ENCODE results near the gene SLC31A1.

Gene SLC31A1

DNA sequence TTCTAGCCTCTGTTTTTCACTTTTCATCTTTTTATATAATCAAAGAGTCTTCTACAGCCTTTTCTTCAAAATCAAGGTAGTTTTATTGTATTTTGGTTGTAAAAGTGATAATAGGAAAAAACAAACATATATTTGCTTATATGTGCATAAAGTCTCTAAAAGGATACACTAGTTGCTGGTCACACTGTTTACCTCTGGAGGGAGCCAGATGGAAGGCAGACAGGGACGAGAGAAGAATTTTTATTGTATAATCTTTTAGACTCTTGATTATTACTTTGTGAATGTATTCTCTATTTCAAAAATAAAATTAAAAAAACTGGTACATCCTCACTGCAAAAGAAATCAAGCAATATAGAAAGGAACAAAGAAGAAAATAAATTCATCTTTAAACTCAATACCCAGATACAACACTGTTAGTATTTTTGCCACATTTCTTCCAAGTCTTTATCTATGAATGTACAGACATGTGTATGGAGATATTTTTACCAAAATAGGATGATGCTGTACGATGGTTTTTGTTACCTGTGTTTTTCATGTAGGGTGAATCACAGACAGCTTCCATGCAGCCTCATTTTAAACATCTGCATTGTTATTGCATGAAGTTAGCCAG, 88.0 kb downstream of the SLC31A1 start:
- no peak for DNase-seq

DNA sequence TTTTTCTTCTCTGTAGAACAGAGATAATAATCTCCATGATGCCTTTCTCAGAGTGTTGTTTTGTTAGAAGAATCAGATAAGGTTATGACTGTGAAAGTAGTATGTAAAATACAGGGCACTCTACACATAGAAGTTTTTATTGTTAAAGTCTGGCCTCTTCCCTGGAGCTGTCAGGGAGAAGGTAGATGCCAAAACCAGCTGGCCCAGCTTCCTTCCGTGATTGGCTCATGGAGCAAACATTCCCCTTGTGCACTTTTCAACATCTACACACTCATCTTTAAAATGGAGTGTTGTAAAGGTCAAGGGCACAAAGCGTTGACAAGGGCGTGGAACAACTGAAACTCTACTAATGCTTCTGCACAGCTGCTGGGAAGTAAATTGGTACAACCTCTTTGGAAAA, 89.2 kb downstream of the SLC31A1 start:
- DNase-seq, result no peak

DNA sequence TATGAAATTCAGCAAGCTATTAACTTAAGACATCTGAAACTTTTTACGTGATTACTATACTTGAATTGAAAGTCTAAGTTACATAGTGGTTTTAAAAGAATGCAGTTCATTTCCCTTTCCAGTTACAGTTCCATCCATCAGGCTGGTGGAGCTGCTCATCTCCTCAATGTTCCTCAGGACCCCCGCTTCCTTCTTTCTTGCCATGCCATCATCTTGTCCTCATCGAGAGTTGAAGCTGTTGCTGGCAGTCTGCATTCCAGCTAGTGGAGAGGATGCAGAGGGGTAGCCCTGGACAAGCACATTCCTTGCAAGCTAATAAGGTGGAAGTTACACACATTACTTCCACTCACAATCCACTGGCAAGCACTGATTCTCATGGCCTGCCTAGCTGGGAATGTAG, 90.6 kb downstream of the SLC31A1 start:
- no peak for DNase-seq

DNA sequence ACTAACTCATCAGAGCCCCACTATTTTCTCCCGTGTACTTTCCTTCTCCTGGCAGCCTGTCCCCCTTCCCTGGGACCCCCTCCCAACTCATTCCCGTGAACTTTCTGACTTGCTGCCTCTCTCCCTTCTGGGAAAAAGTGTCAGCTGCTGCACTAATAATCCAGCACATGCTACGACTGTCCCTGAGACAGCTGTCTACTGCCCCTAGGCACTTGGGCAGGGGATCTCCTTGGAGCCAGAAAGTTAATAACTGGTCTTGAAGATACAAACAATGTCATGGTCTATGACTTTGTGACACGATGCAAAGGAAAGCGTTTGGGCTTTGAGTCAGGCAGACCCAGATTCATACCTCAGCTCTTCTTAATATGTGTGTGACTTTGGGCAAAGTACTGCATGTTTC, 91.9 kb downstream of the SLC31A1 start:
- no peak for DNase-seq
